MCF 10A (cell line): Measurements from ENCODE around the gene TDRD9. TPM values are rescaled to one million over a fixed set of nuclear protein-coding genes. Genes with fewer than 3 reads are reported as not detected.
A peak's percentile ranks its signal among the peaks of the same experiment; 100 is the strongest.

Experiments
- BruUV-seq: library from RNA; stranded (reverse); fragments of 400-500 nt; replicated peaks from 2 replicates; lab custom pipeline; 2021; lab: Mats Ljungman, UMichigan
- CTCF ChIA-PET: fragments of 300-600 bp; sonication (Branson Sonifier 250); formaldehyde crosslinking; extraction: SDS; loops from one replicate; lab custom pipeline; 2021; ENCODE audit warnings: antibody characterized with exemption, inconsistent platforms; lab: Yijun Ruan, JAX
- POLR2A ChIA-PET: fragments of 300-600, 350-650 bp; sonication (Branson Sonifier 250); formaldehyde crosslinking; extraction: SDS; loops from one replicate; lab custom pipeline; 2020; ENCODE audit warnings: antibody characterized with exemption, inconsistent platforms; lab: Yijun Ruan, JAX
- DNase-seq: peaks from one replicate; pipeline ENCODE4 v3.0.0-alpha.2; 2018; ENCODE audit not compliant: unreplicated experiment
- H3K27ac Mint-ChIP-seq: one replicate; pipeline ENCODE4 v1.8.0; 2022; ENCODE audit warnings: mild to moderate bottlenecking, low read depth, mixed read lengths; ENCODE audit not compliant: unreplicated experiment
- H3K27me3 Mint-ChIP-seq: one replicate; pipeline ENCODE4 v1.8.0; 2022; ENCODE audit warnings: mixed read lengths; ENCODE audit not compliant: insufficient read depth, unreplicated experiment
- H3K36me3 Mint-ChIP-seq: one replicate; pipeline ENCODE4 v1.8.0; 2022; ENCODE audit warnings: mild to moderate bottlenecking, moderate library complexity, mixed read lengths; ENCODE audit not compliant: insufficient read depth, unreplicated experiment
- H3K4me1 Mint-ChIP-seq: one replicate; pipeline ENCODE4 v1.8.0; 2022; ENCODE audit warnings: mixed read lengths; ENCODE audit not compliant: insufficient read depth, unreplicated experiment
- H3K4me3 Mint-ChIP-seq: one replicate; pipeline ENCODE4 v1.8.0; 2022; ENCODE audit warnings: mild to moderate bottlenecking, moderate library complexity, mixed read lengths; ENCODE audit not compliant: unreplicated experiment
- H3K9me3 Mint-ChIP-seq: one replicate; pipeline ENCODE4 v1.8.0; 2022; ENCODE audit warnings: mixed read lengths; ENCODE audit not compliant: unreplicated experiment
- CTCF ChIP-seq: fragments of 200-600 bp; IDR thresholded peaks from one replicate; pipeline ENCODE4 v1.8.0; 2022; ENCODE audit warnings: antibody characterized with exemption, mild to moderate bottlenecking; ENCODE audit not compliant: unreplicated experiment
- intact Hi-C: fragments of 100-400 bp; cut with micrococcal nuclease; formaldehyde crosslinking; loops from 2 replicates; pipeline ENCODE4 v1.14.1; 2022
- total RNA-seq: library from RNA; stranded (reverse); gene quantifications from 2 replicates; pipeline ENCODE4 v1.2.3, GENCODE V29; 2022

The TDRD9 gene
- total RNA-seq, 1 experiment from 2014 or later: 0.40 TPM

- no peak overlapping the region for H3K4me3 Mint-ChIP-seq
- peaks cover 9% of the 10 kb centered on the region for H3K4me1 Mint-ChIP-seq
- ChIA-PET CTCF (interaction anchor here (0.6 to 1.2 kb wide), 2 partner anchors 18 to 380 kb away, joined by 4 to 5 read pairs; no protein-coding TSS in a partner anchor), POLR2A (interaction anchor here (0.6 to 1.5 kb wide), 4 partner anchors 12 to 172 kb away, joined by 3 to 6 read pairs (median 3); a partner anchor contains a TSS)
- intact Hi-C loops: no loop called here
- no peak overlapping the region for H3K27ac Mint-ChIP-seq
- H3K27me3 Mint-ChIP-seq: no peaks in the 10 kb centered on the region
- H3K9me3 Mint-ChIP-seq: peaks cover 8% of the 10 kb centered on the region
- no TSS peak for BruUV-seq
- no peak for TF ChIP-seq CTCF
- no peak for DNase-seq
- H3K36me3 Mint-ChIP-seq: no peaks in the 10 kb centered on the region
Observed at GRCh38 chr14:103897075-103897947, 30.9 kb upstream of the TDRD9 start.

- Mint-ChIP-seq H3K27me3 (no peaks in the 10 kb centered on the region), H3K4me1 (peaks cover 9% of the 10 kb centered on the region), H3K9me3 (peaks cover 8% of the 10 kb centered on the region), H3K36me3 (no peaks in the 10 kb centered on the region), H3K4me3 (no peak overlapping the region), H3K27ac (no peak overlapping the region)
- intact Hi-C loops: no loop called here
- ChIA-PET POLR2A (interaction anchor here (1.5 kb wide), 1 partner anchor 23 kb away, joined by 3 read pairs; a partner anchor contains a TSS), CTCF (interaction anchor here (0.6 to 0.7 kb wide), 4 partner anchors 12 to 948 kb away, joined by 3 to 5 read pairs (median 4); no protein-coding TSS in a partner anchor)
- no peak for TF ChIP-seq CTCF
- DNase-seq: peak; percentile 68
- no TSS peak for BruUV-seq
Observed at GRCh38 chr14:103898204-103898603, 30.1 kb upstream of the TDRD9 start.

GRCh38 chr14:103898711-103899110 lies 29.5 kb upstream of the TDRD9 start:
- no peak for TF ChIP-seq CTCF
- POLR2A ChIA-PET: interaction anchor here (1.5 kb wide), 1 partner anchor 22 kb away, joined by 3 read pairs; a partner anchor contains a TSS
- CTCF ChIA-PET: interaction anchor here (0.6 to 0.7 kb wide), 3 partner anchors 93 to 948 kb away, joined by 3 to 6 read pairs (median 4); no protein-coding TSS in a partner anchor
- DNase-seq: no peak
- no peak overlapping the region for H3K27ac Mint-ChIP-seq
- intact Hi-C loops: no loop called here
- H3K36me3 Mint-ChIP-seq: no peaks in the 10 kb centered on the region
- H3K27me3 Mint-ChIP-seq: no peaks in the 10 kb centered on the region
- peaks cover 9% of the 10 kb centered on the region for H3K4me1 Mint-ChIP-seq
- BruUV-seq: no TSS peak
- H3K9me3 Mint-ChIP-seq: peaks cover 8% of the 10 kb centered on the region
- H3K4me3 Mint-ChIP-seq: no peak overlapping the region

- CTCF ChIA-PET: interaction anchor here (0.7 to 2.6 kb wide), 5 partner anchors 11 to 123 kb away, joined by 3 to 22 read pairs (median 7); no protein-coding TSS in a partner anchor
- no peak for DNase-seq
Observed at GRCh38 chr14:103899316-103899715, 28.9 kb upstream of the TDRD9 start.

More at GRCh38 chr14:103899316-103899715, 28.9 kb upstream of the TDRD9 start:
- peaks cover 9% of the 10 kb centered on the region for H3K4me1 Mint-ChIP-seq
- no peak for TF ChIP-seq CTCF
- intact Hi-C loops: no loop called here
- POLR2A ChIA-PET: interaction anchor here (1.6 kb wide), 1 partner anchor 11 kb away, joined by 7 read pairs; no protein-coding TSS in a partner anchor
- H3K27ac Mint-ChIP-seq: no peak overlapping the region
- no peaks in the 10 kb centered on the region for H3K36me3 Mint-ChIP-seq
- H3K27me3 Mint-ChIP-seq: no peaks in the 10 kb centered on the region
- H3K4me3 Mint-ChIP-seq: no peak overlapping the region
- peaks cover 8% of the 10 kb centered on the region for H3K9me3 Mint-ChIP-seq
- no TSS peak for BruUV-seq
